ENCODE measurements around the gene MAP1LC3B.

The MAP1LC3B gene

GRCh38 chr16:87345726-87346424 is 46.3 kb upstream of the MAP1LC3B start:
- no peak for TF ChIP-seq CTCF (IDR thresholded peaks at IDR 0.05; ENCODE audit: insufficient read depth, low read depth, low read length, missing control alignments)
- DNase-seq (ENCODE audit: low read depth) = no peak
- no peak overlapping the region for H3K4me3 ChIP-seq (ENCODE audit: low read depth, low read length)

- H3K4me3 ChIP-seq (ENCODE audit: low read depth, low read length) = no peak overlapping the region
- no peak for DNase-seq (ENCODE audit: low read depth)
- TF ChIP-seq CTCF (IDR thresholded peaks at IDR 0.05; ENCODE audit: insufficient read depth, low read depth, low read length, missing control alignments) = no peak
Measured at GRCh38 chr16:87346517-87347060, 45.5 kb upstream of the MAP1LC3B start.

- no peak for TF ChIP-seq CTCF (IDR thresholded peaks at IDR 0.05; ENCODE audit: insufficient read depth, low read depth, low read length, missing control alignments)
- H3K4me3 ChIP-seq (ENCODE audit: low read depth, low read length) = no peak overlapping the region
- DNase-seq (ENCODE audit: low read depth) = no peak
Measured at GRCh38 chr16:87347932-87348615, 44.1 kb upstream of the MAP1LC3B start.

- TF ChIP-seq CTCF (IDR thresholded peaks at IDR 0.05; ENCODE audit: insufficient read depth, low read depth, low read length, missing control alignments) = no peak
- DNase-seq (ENCODE audit: low read depth) = no peak
- no peak overlapping the region for H3K4me3 ChIP-seq (ENCODE audit: low read depth, low read length)
Measured at GRCh38 chr16:87348616-87349157, 43.4 kb upstream of the MAP1LC3B start.

GRCh38 chr16:87350031-87350430 is 42.1 kb upstream of the MAP1LC3B start:
- no peak for TF ChIP-seq CTCF (IDR thresholded peaks at IDR 0.05; ENCODE audit: insufficient read depth, low read depth, low read length, missing control alignments)
- H3K4me3 ChIP-seq (ENCODE audit: low read depth, low read length) = no peak overlapping the region
- DNase-seq (ENCODE audit: low read depth) = no peak

- no peak overlapping the region for H3K4me3 ChIP-seq (ENCODE audit: low read depth, low read length)
- DNase-seq (ENCODE audit: low read depth) = no peak
- TF ChIP-seq CTCF (IDR thresholded peaks at IDR 0.05; ENCODE audit: insufficient read depth, low read depth, low read length, missing control alignments) = no peak
Measured at GRCh38 chr16:87350681-87351319, 41.3 kb upstream of the MAP1LC3B start.
